ENCODE results near the gene FAM83D. TPM values are rescaled to one million over a fixed set of nuclear protein-coding genes. Genes with fewer than 3 reads are reported as not detected.

Gene FAM83D
- total RNA-seq, 1 donor from 2014 or later, result 4.5 TPM

DNA sequence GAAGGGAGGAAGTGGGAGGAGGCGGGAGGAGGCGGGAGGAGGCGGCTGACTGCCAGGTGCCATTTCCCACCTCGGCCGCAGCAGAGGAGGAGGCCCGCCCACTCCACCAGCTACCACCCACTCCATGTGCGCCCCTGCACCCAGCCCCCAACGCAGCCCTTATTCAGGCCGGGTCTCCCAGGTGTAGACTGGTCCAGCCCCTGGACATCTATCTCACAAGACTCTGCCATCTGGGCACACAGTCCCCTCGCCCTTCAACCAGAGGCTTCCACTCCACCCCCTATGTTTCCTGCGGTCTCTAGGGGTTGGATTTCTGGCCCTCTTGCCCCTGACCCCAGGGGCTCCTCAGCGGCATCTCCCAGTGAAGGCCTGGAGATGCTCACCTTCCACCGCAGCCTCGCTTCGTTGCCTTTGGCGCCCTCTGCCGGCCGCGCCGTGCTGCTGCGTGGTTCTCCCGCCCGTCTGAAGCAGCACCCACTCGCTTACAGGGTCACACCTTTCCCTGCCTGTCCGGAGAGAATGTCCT lies 32.6 kb upstream of the FAM83D start:
- no peak overlapping the region for H3K4me3 Mint-ChIP-seq (ENCODE audit: unreplicated experiment)

DNA sequence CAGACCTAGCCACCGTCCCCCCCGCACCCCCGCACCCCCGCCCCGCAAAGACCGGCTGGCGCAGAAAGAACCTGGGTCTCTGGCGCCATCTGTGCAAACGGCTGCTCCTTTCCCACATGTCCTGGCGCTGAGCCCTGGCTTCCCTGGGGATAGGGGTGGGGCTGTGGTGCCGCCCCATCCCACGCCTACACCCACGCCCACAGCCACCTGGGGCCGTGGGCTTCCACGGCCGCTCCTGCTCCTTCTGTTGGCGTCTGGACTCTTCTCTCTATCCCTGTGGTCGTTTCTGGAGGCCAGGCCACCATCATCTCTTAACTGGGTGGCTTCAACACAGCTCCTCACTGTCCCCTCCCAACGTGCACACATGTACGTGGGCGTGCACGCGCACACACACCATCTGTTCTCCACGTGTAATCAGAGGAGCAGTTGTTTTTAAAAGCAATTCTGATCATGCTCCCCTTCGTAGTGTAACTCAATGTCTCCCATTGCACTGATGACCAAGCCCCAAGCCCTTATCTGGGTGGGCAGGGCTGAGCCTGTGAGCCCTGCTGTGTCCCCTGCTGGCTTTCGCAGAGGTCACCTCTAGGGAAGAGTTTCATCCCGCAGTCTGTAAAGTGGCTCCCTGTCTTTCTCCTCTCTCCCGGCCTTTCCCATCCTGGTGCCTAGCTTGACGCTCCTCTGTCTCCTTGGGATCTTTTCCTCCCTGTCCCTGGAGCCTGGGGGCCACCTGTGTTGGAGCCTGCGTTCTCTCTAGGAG lies 31.9 kb upstream of the FAM83D start:
- Mint-ChIP-seq H3K27ac (ENCODE audit: unreplicated experiment) (no peak overlapping the region), H3K4me3 (ENCODE audit: unreplicated experiment) (no peak overlapping the region)

More for the DNA sequence above, 32.6 kb upstream of the FAM83D start:
- peaks cover 45% of the 10 kb centered on the region for H3K27me3 Mint-ChIP-seq (ENCODE audit: low read depth)
- H3K27ac Mint-ChIP-seq (ENCODE audit: unreplicated experiment), result no peak overlapping the region
- peaks cover 5% of the 10 kb centered on the region for H3K4me1 Mint-ChIP-seq (ENCODE audit: low read depth)
- no peak for DNase-seq (ENCODE audit: low spot score)
- TF ChIP-seq, protein P1, sequence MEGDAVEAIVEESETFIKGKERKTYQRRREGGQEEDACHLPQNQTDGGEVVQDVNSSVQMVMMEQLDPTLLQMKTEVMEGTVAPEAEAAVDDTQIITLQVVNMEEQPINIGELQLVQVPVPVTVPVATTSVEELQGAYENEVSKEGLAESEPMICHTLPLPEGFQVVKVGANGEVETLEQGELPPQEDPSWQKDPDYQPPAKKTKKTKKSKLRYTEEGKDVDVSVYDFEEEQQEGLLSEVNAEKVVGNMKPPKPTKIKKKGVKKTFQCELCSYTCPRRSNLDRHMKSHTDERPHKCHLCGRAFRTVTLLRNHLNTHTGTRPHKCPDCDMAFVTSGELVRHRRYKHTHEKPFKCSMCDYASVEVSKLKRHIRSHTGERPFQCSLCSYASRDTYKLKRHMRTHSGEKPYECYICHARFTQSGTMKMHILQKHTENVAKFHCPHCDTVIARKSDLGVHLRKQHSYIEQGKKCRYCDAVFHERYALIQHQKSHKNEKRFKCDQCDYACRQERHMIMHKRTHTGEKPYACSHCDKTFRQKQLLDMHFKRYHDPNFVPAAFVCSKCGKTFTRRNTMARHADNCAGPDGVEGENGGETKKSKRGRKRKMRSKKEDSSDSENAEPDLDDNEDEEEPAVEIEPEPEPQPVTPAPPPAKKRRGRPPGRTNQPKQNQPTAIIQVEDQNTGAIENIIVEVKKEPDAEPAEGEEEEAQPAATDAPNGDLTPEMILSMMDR (IDR thresholded peaks at IDR 0.05), result peak; percentile 95
- no peaks in the 10 kb centered on the region for H3K9me3 Mint-ChIP-seq (ENCODE audit: low read depth)
- no peaks in the 10 kb centered on the region for H3K36me3 Mint-ChIP-seq (ENCODE audit: low read depth)

DNA sequence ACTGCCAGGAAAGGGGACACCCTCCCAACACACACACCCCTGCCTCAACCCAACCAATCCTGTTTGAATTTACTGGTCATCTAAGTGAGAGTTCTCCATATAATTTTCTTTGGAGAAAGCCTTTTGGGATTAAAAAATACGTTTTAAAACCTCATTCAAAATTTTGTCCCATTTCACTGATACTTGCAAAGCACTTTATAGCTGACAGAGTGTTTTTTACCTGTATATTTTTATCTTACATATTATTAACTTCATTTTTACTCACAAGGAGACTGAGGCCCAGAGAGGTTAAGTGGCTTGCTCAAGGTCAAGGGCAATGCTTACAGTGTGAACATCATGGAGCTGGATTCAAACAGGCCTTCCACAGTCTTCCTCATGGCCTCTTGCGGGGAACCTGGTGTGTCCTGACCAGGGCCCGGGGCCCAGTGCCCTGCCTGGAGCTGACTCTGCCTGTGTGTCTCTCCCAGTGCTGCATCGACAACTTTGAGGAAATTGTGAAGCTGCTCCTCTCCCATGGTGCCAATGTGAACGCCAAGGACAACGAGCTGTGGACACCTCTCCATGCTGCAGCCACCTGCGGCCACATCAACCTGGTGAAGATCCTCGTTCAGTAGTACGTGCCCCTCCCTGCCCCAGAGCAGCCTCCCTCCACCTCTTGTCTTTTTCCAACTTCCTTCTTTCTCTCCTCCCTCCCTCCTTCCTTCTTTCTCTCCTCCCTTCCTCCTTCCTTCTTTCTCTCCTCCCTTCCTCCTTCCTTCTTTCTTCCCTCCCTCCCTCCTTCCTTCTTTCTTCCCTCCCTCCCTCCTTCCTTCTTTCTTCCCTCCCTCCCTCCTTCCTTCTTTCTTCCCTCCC lies 30.9 kb upstream of the FAM83D start:
- H3K27me3 Mint-ChIP-seq (ENCODE audit: low read depth), result peaks cover 44% of the 10 kb centered on the region

More for the DNA sequence above, 31.9 kb upstream of the FAM83D start:
- TF ChIP-seq, protein P1 (IDR thresholded peaks at IDR 0.05), result peak; percentile 71
- no peaks in the 10 kb centered on the region for H3K36me3 Mint-ChIP-seq (ENCODE audit: low read depth)
- DNase-seq (ENCODE audit: low spot score), result no peak
- peaks cover 49% of the 10 kb centered on the region for H3K27me3 Mint-ChIP-seq (ENCODE audit: low read depth)
- H3K9me3 Mint-ChIP-seq (ENCODE audit: low read depth), result no peaks in the 10 kb centered on the region
- H3K4me1 Mint-ChIP-seq (ENCODE audit: low read depth), result peaks cover 5% of the 10 kb centered on the region

DNA sequence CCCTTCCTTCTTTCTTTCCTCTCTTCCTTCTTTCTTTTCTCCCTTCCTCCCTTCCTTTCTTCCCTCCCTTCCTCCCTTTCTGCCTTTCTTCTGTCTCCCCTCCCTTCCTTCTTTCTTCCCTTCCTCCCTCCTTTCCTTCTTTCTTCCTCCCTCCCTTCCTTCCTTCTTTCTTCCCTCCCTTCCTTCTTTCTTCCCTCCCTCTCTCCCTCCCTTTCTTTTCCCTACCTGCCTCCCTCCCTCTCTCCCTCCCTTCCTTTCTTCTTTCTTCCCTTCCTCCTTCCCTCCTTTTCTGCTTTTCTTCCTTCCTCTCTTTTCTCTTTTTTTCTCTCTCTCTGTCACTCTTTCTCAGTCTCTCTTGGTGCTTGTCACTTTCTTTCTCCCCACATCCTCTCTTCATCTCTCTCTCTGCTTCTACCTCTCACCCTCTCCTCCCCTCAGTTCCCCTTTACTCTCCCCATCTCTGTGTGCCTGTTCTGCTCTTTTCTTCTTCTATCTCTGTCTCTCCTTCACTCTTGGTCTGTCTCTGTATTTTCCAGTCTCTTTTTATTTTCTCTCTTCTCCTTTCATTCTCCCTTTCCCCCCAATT lies 30.1 kb upstream of the FAM83D start:
- H3K4me1 Mint-ChIP-seq (ENCODE audit: low read depth), result peaks cover 5% of the 10 kb centered on the region
- H3K4me3 Mint-ChIP-seq (ENCODE audit: unreplicated experiment), result no peak overlapping the region
- DNase-seq (ENCODE audit: low spot score), result no peak
- no peaks in the 10 kb centered on the region for H3K9me3 Mint-ChIP-seq (ENCODE audit: low read depth)
- TF ChIP-seq, protein P1 (IDR thresholded peaks at IDR 0.05), result no peak
- H3K27me3 Mint-ChIP-seq (ENCODE audit: low read depth), result peaks cover 48% of the 10 kb centered on the region
- H3K36me3 Mint-ChIP-seq (ENCODE audit: low read depth), result no peaks in the 10 kb centered on the region
- no peak overlapping the region for H3K27ac Mint-ChIP-seq (ENCODE audit: unreplicated experiment)

More for the DNA sequence above, 30.9 kb upstream of the FAM83D start:
- Mint-ChIP-seq H3K4me1 (ENCODE audit: low read depth) (peaks cover 5% of the 10 kb centered on the region), H3K27ac (ENCODE audit: unreplicated experiment) (no peak overlapping the region), H3K4me3 (ENCODE audit: unreplicated experiment) (no peak overlapping the region), H3K9me3 (ENCODE audit: low read depth) (no peaks in the 10 kb centered on the region), H3K36me3 (ENCODE audit: low read depth) (no peaks in the 10 kb centered on the region)
- TF ChIP-seq, protein P1 (IDR thresholded peaks at IDR 0.05), result no peak
- no peak for DNase-seq (ENCODE audit: low spot score)

DNA sequence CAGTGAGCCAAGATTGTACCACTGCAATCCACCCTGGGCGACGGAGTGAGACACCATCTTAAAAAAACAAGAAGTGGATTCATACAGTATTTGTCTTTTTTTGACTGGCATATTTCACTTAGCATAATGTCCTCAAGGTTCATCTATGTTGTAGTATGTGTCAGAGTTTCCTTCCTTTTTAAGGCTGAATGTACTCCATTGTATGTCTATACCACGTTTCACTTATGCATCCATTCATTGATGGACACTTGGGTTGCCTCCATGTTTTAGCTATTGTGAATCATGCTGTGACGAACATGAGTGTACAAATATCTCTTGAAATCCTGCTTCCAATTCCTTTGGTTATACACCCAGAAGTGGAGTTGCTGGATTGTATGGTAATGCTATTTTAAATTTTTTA lies 28.9 kb upstream of the FAM83D start:
- Mint-ChIP-seq H3K9me3 (ENCODE audit: low read depth) (no peaks in the 10 kb centered on the region), H3K27ac (ENCODE audit: unreplicated experiment) (no peak overlapping the region), H3K4me1 (ENCODE audit: low read depth) (peaks cover 5% of the 10 kb centered on the region), H3K4me3 (ENCODE audit: unreplicated experiment) (no peak overlapping the region), H3K27me3 (ENCODE audit: low read depth) (peaks cover 54% of the 10 kb centered on the region), H3K36me3 (ENCODE audit: low read depth) (no peaks in the 10 kb centered on the region)
- TF ChIP-seq, protein P1 (IDR thresholded peaks at IDR 0.05), result no peak
- DNase-seq (ENCODE audit: low spot score), result no peak
